Astrocyte (in vitro differentiated cells and primary cell): ENCODE measurements around the gene RASL12. TPM values are rescaled to one million over a fixed set of nuclear protein-coding genes. Genes with fewer than 3 reads are reported as not detected.

ENCODE experiments used
- DNase-seq: peaks from one replicate; pipeline ENCODE4 v3.0.0-alpha.2; 2010; ENCODE audit warnings: low read depth
- FAIRE-seq: peaks from 2 replicates; lab custom pipeline; 2011; peaks lifted over from hg19 to GRCh38; lab: Jason Lieb, UNC
- H2AFZ ChIP-seq: 2 replicates; pipeline ENCODE4 v1.6.0; 2012; ENCODE audit warnings: low read depth, low read length, inconsistent platforms
- H3K27ac ChIP-seq: 2 replicates; pipeline ENCODE4 v1.5.1; 2011; ENCODE audit warnings: low read depth, low read length, inconsistent platforms
- H3K27me3 ChIP-seq: 2 replicates; pipeline ENCODE4 v1.6.0; 2011; ENCODE audit warnings: low read length, inconsistent platforms; ENCODE audit not compliant: insufficient read depth
- H3K36me3 ChIP-seq: 2 replicates; pipeline ENCODE4 v1.5.1; 2011; ENCODE audit warnings: low read length, inconsistent platforms; ENCODE audit not compliant: insufficient read depth
- H3K4me1 ChIP-seq: 2 replicates; pipeline ENCODE4 v1.5.1; 2011; ENCODE audit warnings: low read length, inconsistent platforms; ENCODE audit not compliant: insufficient read depth
- H3K4me2 ChIP-seq: 2 replicates; pipeline ENCODE4 v1.6.0; 2012; ENCODE audit warnings: low read length, inconsistent platforms
- H3K4me3 ChIP-seq: 2 replicates; pipeline ENCODE4 v1.5.1; 2011; ENCODE audit warnings: low read depth, mild to moderate bottlenecking, low read length, inconsistent platforms; ENCODE audit not compliant: insufficient read depth
- H3K79me2 ChIP-seq: 2 replicates; pipeline ENCODE4 v1.6.0; 2012; ENCODE audit warnings: mild to moderate bottlenecking, low read length, inconsistent platforms; ENCODE audit not compliant: insufficient read depth
- H3K9ac ChIP-seq: 2 replicates; pipeline ENCODE4 v1.6.0; 2012; ENCODE audit warnings: mild to moderate bottlenecking, low read length, inconsistent platforms
- H3K9me3 ChIP-seq: 2 replicates; pipeline ENCODE4 v1.5.1; 2012; ENCODE audit warnings: low read depth, mild to moderate bottlenecking, low read length, inconsistent platforms; ENCODE audit not compliant: insufficient read depth
- H4K20me1 ChIP-seq: 2 replicates; pipeline ENCODE4 v1.6.0; 2012; ENCODE audit warnings: low read length, inconsistent platforms; ENCODE audit not compliant: insufficient read depth
- H3K27ac Mint-ChIP-seq: one replicate; pipeline ENCODE4 v1.8.0; 2021; ENCODE audit warnings: mild to moderate bottlenecking, mixed read lengths; ENCODE audit not compliant: unreplicated experiment
- H3K27me3 Mint-ChIP-seq: one replicate; pipeline ENCODE4 v1.8.0; 2021; ENCODE audit warnings: low read depth, mixed read lengths; ENCODE audit not compliant: unreplicated experiment
- H3K36me3 Mint-ChIP-seq: one replicate; pipeline ENCODE4 v1.8.0; 2021; ENCODE audit warnings: low read depth, mixed read lengths; ENCODE audit not compliant: unreplicated experiment
- H3K4me1 Mint-ChIP-seq: one replicate; pipeline ENCODE4 v1.8.0; 2021; ENCODE audit warnings: low read depth, mixed read lengths; ENCODE audit not compliant: unreplicated experiment
- H3K4me3 Mint-ChIP-seq: one replicate; pipeline ENCODE4 v1.8.0; 2021; ENCODE audit warnings: mild to moderate bottlenecking, moderate library complexity, mixed read lengths; ENCODE audit not compliant: unreplicated experiment
- H3K9me3 Mint-ChIP-seq: one replicate; pipeline ENCODE4 v1.8.0; 2021; ENCODE audit warnings: mild to moderate bottlenecking, mixed read lengths; ENCODE audit not compliant: unreplicated experiment
- EZH2 ChIP-seq: IDR thresholded peaks from 2 replicates; pipeline ENCODE4 v1.6.1; 2012; ENCODE audit warnings: mild to moderate bottlenecking, low read length, inconsistent platforms; ENCODE audit not compliant: insufficient read depth
- total RNA-seq: library from RNA; stranded (reverse); gene quantifications from 2 replicates; pipeline ENCODE4 v1.2.1, GENCODE V29; 2021
- TF ChIP-seq, protein P1 (sequence below): IDR thresholded peaks from 2 replicates; pipeline ENCODE4 v1.5.1; 2011; ENCODE audit warnings: low read depth, mild to moderate bottlenecking, inconsistent platforms, low read length, moderate library complexity; ENCODE audit not compliant: insufficient read depth

The RASL12 gene
- total RNA-seq, 1 donor from 2014 or later, result 0.32 TPM

DNA sequence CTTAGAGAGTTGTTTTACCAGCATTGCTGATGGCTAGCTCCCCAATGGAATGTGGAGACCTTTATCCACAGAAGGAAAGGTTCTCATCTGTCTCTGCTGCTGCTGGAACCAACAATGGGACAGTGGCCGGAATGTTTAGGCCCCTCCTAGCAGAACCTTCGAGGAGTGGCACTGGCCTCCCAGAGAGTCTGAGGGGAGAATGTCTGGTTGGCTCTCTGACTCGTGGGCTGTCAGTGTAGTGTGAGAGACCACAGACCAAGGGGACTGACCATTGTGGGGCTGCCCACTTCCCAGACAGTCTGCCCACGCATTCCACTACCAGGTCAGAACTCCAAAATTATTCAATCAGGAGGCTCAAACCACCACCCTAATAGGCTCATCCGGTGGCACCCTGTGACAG is 5.1 kb downstream of the RASL12 start:
- H3K4me1 ChIP-seq, result no peaks in the 10 kb centered on the region
- no peak overlapping the region for H3K9ac ChIP-seq
- H3K4me2 ChIP-seq, result no peak overlapping the region
- H3K79me2 ChIP-seq, result no peaks in the 10 kb centered on the region
- DNase-seq, result no peak
- H3K4me1 Mint-ChIP-seq, result peaks cover 25% of the 10 kb centered on the region
- H3K27ac Mint-ChIP-seq, result no peak overlapping the region
- no peak overlapping the region for H3K27ac ChIP-seq
- H3K36me3 Mint-ChIP-seq, result peaks cover 2% of the 10 kb centered on the region
- no peak overlapping the region for H2AFZ ChIP-seq
- no peak for TF ChIP-seq EZH2
- TF ChIP-seq, protein P1, sequence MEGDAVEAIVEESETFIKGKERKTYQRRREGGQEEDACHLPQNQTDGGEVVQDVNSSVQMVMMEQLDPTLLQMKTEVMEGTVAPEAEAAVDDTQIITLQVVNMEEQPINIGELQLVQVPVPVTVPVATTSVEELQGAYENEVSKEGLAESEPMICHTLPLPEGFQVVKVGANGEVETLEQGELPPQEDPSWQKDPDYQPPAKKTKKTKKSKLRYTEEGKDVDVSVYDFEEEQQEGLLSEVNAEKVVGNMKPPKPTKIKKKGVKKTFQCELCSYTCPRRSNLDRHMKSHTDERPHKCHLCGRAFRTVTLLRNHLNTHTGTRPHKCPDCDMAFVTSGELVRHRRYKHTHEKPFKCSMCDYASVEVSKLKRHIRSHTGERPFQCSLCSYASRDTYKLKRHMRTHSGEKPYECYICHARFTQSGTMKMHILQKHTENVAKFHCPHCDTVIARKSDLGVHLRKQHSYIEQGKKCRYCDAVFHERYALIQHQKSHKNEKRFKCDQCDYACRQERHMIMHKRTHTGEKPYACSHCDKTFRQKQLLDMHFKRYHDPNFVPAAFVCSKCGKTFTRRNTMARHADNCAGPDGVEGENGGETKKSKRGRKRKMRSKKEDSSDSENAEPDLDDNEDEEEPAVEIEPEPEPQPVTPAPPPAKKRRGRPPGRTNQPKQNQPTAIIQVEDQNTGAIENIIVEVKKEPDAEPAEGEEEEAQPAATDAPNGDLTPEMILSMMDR, result no peak
- no peak overlapping the region for H3K4me3 Mint-ChIP-seq
- peaks cover 5% of the 10 kb centered on the region for H3K9me3 Mint-ChIP-seq
- FAIRE-seq, result no peak
- no peaks in the 10 kb centered on the region for H4K20me1 ChIP-seq
- H3K27me3 Mint-ChIP-seq, result peaks cover 26% of the 10 kb centered on the region
- peaks cover 2% of the 10 kb centered on the region for H3K9me3 ChIP-seq
- no peaks in the 10 kb centered on the region for H3K36me3 ChIP-seq
- H3K4me3 ChIP-seq, result no peak overlapping the region
- H3K27me3 ChIP-seq, result peaks cover 70% of the 10 kb centered on the region

DNA sequence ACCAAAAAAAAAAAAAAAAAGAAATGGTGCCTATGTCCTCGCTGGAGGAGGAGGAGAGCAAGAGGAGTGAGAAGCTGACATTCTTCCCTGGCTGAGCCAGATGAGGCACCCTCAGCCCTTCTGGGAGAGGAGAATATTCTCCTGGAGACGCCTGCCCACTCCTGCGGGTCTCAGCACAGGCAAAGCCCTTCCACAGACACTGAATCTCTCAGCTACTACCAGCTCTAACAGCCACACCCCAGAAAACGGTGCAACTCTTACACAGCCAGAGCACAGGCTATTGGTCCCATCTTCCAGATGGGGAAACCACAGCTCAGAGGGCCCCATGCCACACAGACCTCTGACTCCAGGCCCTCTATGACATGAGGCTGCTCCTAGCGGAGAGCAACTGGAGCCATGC is 5.7 kb downstream of the RASL12 start:
- no peak overlapping the region for H3K9ac ChIP-seq
- Mint-ChIP-seq H3K36me3 (peaks cover 2% of the 10 kb centered on the region), H3K9me3 (peaks cover 5% of the 10 kb centered on the region), H3K4me3 (no peak overlapping the region), H3K27ac (no peak overlapping the region), H3K4me1 (peaks cover 32% of the 10 kb centered on the region), H3K27me3 (peaks cover 26% of the 10 kb centered on the region)
- no peak overlapping the region for H2AFZ ChIP-seq
- peaks cover 65% of the 10 kb centered on the region for H3K27me3 ChIP-seq
- FAIRE-seq (no peak), DNase-seq (no peak)
- H3K4me2 ChIP-seq, result no peak overlapping the region
- H3K4me1 ChIP-seq, result peaks cover 6% of the 10 kb centered on the region
- H3K9me3 ChIP-seq, result peaks cover 2% of the 10 kb centered on the region
- no peaks in the 10 kb centered on the region for H4K20me1 ChIP-seq
- H3K36me3 ChIP-seq, result no peaks in the 10 kb centered on the region
- no peak overlapping the region for H3K4me3 ChIP-seq
- H3K27ac ChIP-seq, result no peak overlapping the region
- H3K79me2 ChIP-seq, result no peaks in the 10 kb centered on the region
- no peak for TF ChIP-seq EZH2
- TF ChIP-seq, protein P1, result no peak

DNA sequence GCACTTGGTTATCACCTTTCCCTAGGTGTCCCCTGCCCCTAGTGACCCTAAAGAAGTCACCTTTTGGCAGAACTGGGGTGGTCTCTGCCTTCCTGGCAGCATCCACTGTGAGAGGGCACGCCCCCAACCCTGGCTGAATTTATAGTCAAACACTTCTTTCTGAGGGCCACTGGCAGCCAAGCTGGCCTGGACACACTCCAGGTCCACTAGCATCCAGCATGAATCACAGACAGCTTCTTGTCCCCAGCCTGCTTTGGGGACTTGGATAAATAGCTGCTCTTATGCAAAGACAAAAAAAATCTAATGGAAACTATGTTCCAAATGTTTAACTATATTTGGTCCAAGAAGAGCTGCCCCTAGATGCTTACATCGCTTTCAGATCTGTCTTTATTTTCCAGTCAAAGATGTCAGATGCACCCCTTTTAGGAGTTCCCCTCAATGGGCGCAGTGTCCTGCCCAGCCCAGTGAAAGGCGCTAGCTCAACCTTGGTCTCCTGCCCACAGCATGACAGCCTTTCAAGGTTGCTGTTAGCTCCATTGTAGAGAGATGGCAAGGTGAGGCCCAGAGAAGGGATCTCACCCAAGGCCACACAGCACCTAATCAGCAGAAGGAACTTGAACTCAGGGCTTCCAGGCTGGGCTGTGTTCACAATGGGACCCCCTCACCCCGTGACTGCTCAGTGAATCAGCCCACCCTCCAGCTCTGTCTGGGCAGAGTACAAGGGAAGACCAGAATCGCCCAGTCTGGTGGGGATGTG is 7.0 kb downstream of the RASL12 start:
- Histone ChIP-seq H3K27me3 (peaks cover 54% of the 10 kb centered on the region), H3K27ac (no peak overlapping the region), H3K79me2 (no peaks in the 10 kb centered on the region), H4K20me1 (no peaks in the 10 kb centered on the region), H3K4me1 (peaks cover 8% of the 10 kb centered on the region), H2AFZ (no peak overlapping the region), H3K4me2 (no peak overlapping the region), H3K36me3 (no peaks in the 10 kb centered on the region), H3K4me3 (no peak overlapping the region), H3K9me3 (peaks cover 2% of the 10 kb centered on the region), H3K9ac (no peak overlapping the region)
- H3K27me3 Mint-ChIP-seq, result peaks cover 22% of the 10 kb centered on the region
- no peak overlapping the region for H3K4me3 Mint-ChIP-seq
- H3K27ac Mint-ChIP-seq, result no peak overlapping the region
- H3K4me1 Mint-ChIP-seq, result peaks cover 30% of the 10 kb centered on the region
- TF ChIP-seq EZH2, result no peak
- TF ChIP-seq, protein P1, result no peak
- no peak for FAIRE-seq
- H3K9me3 Mint-ChIP-seq, result peaks cover 5% of the 10 kb centered on the region
- H3K36me3 Mint-ChIP-seq, result peaks cover 2% of the 10 kb centered on the region
- no peak for DNase-seq
